ENCODE data around the gene NPFF.

NPFF gene

GRCh38 chr12:53513712-53514410 lies 6.6 kb upstream of the NPFF start:
- DNase-seq = no peak

GRCh38 chr12:53510181-53510812 lies 3.0 kb upstream of the NPFF start:
- no peak for DNase-seq

- peak; percentile 70 for DNase-seq
Measured at GRCh38 chr12:53508534-53509170, 1.4 kb upstream of the NPFF start.

GRCh38 chr12:53507603-53507885 lies 260 bp upstream of the NPFF start:
- no peak for DNase-seq

GRCh38 chr12:53506450-53506785 lies 866 bp downstream of the NPFF start:
- no peak for DNase-seq

GRCh38 chr12:53505555-53506449 lies 1.5 kb downstream of the NPFF start:
- DNase-seq = no peak

- DNase-seq = no peak
Measured at GRCh38 chr12:53505086-53505485, 2.2 kb downstream of the NPFF start.

GRCh38 chr12:53504004-53504920 lies 3.0 kb downstream of the NPFF start:
- DNase-seq = no peak

- no peak for DNase-seq
Measured at GRCh38 chr12:53502983-53503728, 4.1 kb downstream of the NPFF start.

- DNase-seq = no peak
Measured at GRCh38 chr12:53502331-53502730, 5.0 kb downstream of the NPFF start.

GRCh38 chr12:53501615-53502181 lies 5.6 kb downstream of the NPFF start:
- DNase-seq = no peak

GRCh38 chr12:53500776-53501614 lies 6.3 kb downstream of the NPFF start, which contains the start of gene TARBP2:
Gene TARBP2 (plus strand): TSS chr12:53501283. CDS start chr12:53501409, 126 bp downstream.
- peak; percentile 97 for DNase-seq

- DNase-seq = no peak
Measured at GRCh38 chr12:53500142-53500775, 7.0 kb downstream of the NPFF start.

- peak; percentile 34 for DNase-seq
Measured at GRCh38 chr12:53499266-53500141, 7.8 kb downstream of the NPFF start, which contains the start of gene MAP3K12. Gene MAP3K12 (minus strand): TSS chr12:53499458. CDS start chr12:53487391, 12,067 bp downstream.

- no peak for DNase-seq
Measured at GRCh38 chr12:53498235-53498630, 9.1 kb downstream of the NPFF start.

GRCh38 chr12:53497461-53497860 lies 9.8 kb downstream of the NPFF start:
- DNase-seq = no peak

GRCh38 chr12:53496752-53497032 lies 10.6 kb downstream of the NPFF start:
- DNase-seq = no peak

- DNase-seq = no peak
Measured at GRCh38 chr12:53495903-53496751, 11.2 kb downstream of the NPFF start.

Measured in effector CD8-positive, alpha-beta T cell (primary cell).